SK-N-SH (cell line): ENCODE results near the gene CUEDC1. TPM values are rescaled to one million over a fixed set of nuclear protein-coding genes. Genes with fewer than 3 reads are reported as not detected.

Experiments used
- CTCF ChIP-seq: fragments of 200-600 bp; sonication (generic); IDR thresholded peaks from 2 replicates; pipeline ENCODE4 v1.6.1; 2017; ENCODE audit warnings: antibody characterized with exemption, mild to moderate bottlenecking, moderate library complexity
- ELF1 ChIP-seq: IDR thresholded peaks from 2 replicates; pipeline ENCODE4 v1.4.0; 2012
- EP300 ChIP-seq, 2 experiments: IDR thresholded peaks; 2 replicates each; pipeline versions ENCODE4 v1.4.0 to v1.6.1; 2012; ENCODE audit warnings: borderline replicate concordance in 1 of 2, low read depth in 1 of 2, low read length in 1 of 2
- EZH2phosphoT487 ChIP-seq: fragments of 200-600 bp; sonication (generic); IDR thresholded peaks from 2 replicates; pipeline ENCODE4 v1.6.1; 2017; ENCODE audit warnings: low read depth, mixed run types, mild to moderate bottlenecking, antibody characterized with exemption, moderate library complexity, borderline replicate concordance
- GABPA ChIP-seq: IDR thresholded peaks from 2 replicates; pipeline ENCODE4 v1.4.0; 2012; ENCODE audit warnings: low read depth, mild to moderate bottlenecking
- MEF2A ChIP-seq: IDR thresholded peaks from 2 replicates; pipeline ENCODE4 v1.4.0; 2012; ENCODE audit warnings: low read depth, borderline replicate concordance
- NRF1 ChIP-seq: IDR thresholded peaks from 2 replicates; pipeline ENCODE4 v1.6.1; 2012; ENCODE audit warnings: low read depth, mild to moderate bottlenecking, low read length
- RFX5 ChIP-seq: IDR thresholded peaks from 2 replicates; pipeline ENCODE4 v1.6.1; 2012; ENCODE audit warnings: mild to moderate bottlenecking, improper control_type of control experiment, low read length
- RXRA ChIP-seq: IDR thresholded peaks from 2 replicates; pipeline ENCODE4 v1.4.0; 2012; ENCODE audit warnings: low read depth, mild to moderate bottlenecking, borderline replicate concordance
- TEAD4 ChIP-seq: IDR thresholded peaks from 2 replicates; pipeline ENCODE4 v1.4.0; 2012; ENCODE audit warnings: mild to moderate bottlenecking, borderline replicate concordance; ENCODE audit not compliant: insufficient read depth
- USF1 ChIP-seq: IDR thresholded peaks from 2 replicates; pipeline ENCODE4 v1.4.0; 2012; ENCODE audit warnings: low read depth, borderline replicate concordance
- polyA plus RNA-seq, 3 experiments: library from polyadenylated mRNA; depleted of rRNA; stranded (reverse); fragments of >200 nt; gene quantifications; 2 replicates each; pipeline ENCODE4 v1.2.3, GENCODE V29; 2012
- TF ChIP-seq, protein P1 (sequence below): fragments of 150-350 bp; IDR thresholded peaks from 2 replicates; pipeline ENCODE4 v1.6.1; 2017; ENCODE audit warnings: antibody characterized with exemption, low read length, low read depth, borderline replicate concordance
- TF ChIP-seq, protein P2 (sequence below): IDR thresholded peaks from 2 replicates; pipeline ENCODE4 v1.6.1; 2012; ENCODE audit warnings: mild to moderate bottlenecking, low read depth, low read length, moderate library complexity

The CUEDC1 gene
- polyA plus RNA-seq, 1 of the 3 experiments (the other 2 are of a cell fraction): 58.9 TPM

DNA sequence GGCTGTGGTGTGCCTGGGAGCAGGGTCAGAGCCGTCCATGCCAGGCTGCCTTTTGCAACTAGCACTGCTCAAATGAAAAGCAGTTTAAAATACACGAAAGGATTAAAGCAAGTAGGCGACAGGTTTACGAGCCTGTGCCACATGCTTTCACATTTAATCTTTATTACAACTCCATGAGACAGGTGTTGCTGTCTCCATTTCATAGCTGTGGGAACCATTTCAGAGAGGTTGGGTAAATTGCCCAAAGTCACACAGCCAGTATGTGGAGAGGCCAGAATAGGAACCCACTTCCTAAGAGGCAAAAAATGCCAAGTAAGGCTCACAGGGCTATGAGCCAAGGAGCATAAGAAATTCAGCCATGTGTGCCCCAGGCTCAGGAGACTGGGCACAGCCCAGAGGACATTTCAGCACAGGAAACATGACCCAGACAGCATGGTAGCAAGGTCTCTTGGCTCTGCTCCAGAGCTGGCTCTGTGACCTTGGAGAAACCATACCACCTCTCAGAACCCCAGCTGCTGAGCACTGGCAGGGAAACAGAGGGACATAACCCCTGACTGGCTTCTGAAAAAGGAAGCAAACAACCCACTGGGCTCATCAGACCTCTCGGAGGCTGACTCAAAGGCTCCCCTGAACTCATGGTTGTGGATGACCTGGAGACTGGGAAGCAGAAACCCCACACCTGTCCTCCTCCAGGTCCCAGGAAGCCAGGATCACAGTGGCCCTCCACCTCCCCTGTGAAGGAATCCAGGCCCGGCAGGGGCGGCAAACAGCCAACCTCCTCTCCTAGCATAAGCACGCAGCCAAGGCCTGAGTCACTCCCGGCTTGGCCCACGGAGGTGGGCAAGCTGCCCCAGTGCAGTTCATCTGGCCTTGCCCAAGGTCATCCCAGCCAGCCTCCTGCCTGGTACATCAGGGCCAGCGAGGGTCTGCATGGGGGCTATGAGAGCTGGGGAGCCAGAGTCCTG is 65.0 kb downstream of the CUEDC1 start (continued):
- TF ChIP-seq EP300 (IDR thresholded peaks at IDR 0.05; ENCODE audit: borderline replicate concordance in 1 of 2, low read depth in 1 of 2, low read length in 1 of 2) (peak; percentile 39 to 93; a peak in 2 of 4 replicates), MEF2A (no peak; the same call in 1 of the 2 replicates), RXRA (peak; percentile 97), ELF1 (no peak), TEAD4 (peak; percentile 63), RFX5 (no peak), EZH2phosphoT487 (no peak), NRF1 (no peak), GABPA (0 out of 2 replicates have a peak, but pooled peaks have one; percentile 30), USF1 (no peak), CTCF (peak; percentile 14; the same call in 1 of the 2 replicates)
- TF ChIP-seq, protein P1, sequence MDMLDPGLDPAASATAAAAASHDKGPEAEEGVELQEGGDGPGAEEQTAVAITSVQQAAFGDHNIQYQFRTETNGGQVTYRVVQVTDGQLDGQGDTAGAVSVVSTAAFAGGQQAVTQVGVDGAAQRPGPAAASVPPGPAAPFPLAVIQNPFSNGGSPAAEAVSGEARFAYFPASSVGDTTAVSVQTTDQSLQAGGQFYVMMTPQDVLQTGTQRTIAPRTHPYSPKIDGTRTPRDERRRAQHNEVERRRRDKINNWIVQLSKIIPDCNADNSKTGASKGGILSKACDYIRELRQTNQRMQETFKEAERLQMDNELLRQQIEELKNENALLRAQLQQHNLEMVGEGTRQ: no peak
- TF ChIP-seq, protein P2, sequence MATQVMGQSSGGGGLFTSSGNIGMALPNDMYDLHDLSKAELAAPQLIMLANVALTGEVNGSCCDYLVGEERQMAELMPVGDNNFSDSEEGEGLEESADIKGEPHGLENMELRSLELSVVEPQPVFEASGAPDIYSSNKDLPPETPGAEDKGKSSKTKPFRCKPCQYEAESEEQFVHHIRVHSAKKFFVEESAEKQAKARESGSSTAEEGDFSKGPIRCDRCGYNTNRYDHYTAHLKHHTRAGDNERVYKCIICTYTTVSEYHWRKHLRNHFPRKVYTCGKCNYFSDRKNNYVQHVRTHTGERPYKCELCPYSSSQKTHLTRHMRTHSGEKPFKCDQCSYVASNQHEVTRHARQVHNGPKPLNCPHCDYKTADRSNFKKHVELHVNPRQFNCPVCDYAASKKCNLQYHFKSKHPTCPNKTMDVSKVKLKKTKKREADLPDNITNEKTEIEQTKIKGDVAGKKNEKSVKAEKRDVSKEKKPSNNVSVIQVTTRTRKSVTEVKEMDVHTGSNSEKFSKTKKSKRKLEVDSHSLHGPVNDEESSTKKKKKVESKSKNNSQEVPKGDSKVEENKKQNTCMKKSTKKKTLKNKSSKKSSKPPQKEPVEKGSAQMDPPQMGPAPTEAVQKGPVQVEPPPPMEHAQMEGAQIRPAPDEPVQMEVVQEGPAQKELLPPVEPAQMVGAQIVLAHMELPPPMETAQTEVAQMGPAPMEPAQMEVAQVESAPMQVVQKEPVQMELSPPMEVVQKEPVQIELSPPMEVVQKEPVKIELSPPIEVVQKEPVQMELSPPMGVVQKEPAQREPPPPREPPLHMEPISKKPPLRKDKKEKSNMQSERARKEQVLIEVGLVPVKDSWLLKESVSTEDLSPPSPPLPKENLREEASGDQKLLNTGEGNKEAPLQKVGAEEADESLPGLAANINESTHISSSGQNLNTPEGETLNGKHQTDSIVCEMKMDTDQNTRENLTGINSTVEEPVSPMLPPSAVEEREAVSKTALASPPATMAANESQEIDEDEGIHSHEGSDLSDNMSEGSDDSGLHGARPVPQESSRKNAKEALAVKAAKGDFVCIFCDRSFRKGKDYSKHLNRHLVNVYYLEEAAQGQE: peak; percentile 67
